ENCODE data around the gene RIF1. TPM values are rescaled to one million over a fixed set of nuclear protein-coding genes. Genes with fewer than 3 reads are reported as not detected.

RIF1 gene
- total and polyA plus RNA-seq, 4 donors, result 15.5 to 66.1 (median 35.7) TPM

DNA sequence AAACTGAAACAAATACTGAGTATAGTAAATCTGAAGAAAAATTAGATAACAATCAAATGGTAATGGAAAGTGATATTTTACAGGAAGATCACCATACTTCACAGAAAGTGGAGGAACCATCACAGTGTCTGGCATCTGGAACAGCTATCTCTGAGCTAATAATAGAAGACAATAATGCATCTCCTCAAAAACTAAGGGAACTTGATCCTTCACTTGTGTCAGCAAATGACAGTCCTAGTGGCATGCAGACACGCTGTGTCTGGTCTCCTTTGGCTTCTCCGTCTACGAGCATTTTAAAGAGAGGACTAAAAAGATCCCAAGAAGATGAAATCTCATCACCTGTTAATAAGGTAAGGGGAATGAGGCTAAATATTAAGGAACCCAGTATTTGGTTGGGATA lies 56.1 kb downstream of the RIF1 start:
- Histone ChIP-seq H3K4me1 (ENCODE audit: control insufficient read depth, insufficient read depth, low read length) (no peaks in the 10 kb centered on the region), H3K36me3 (ENCODE audit: control insufficient read depth, insufficient read depth, low read length) (peaks cover 23% of the 10 kb centered on the region), H3K4me3 (ENCODE audit: low read depth, low read length) (no peak overlapping the region), H3K27ac (ENCODE audit: low read depth, low read length) (no peak overlapping the region), H3K27me3 (ENCODE audit: control insufficient read depth, insufficient read depth, low read length) (no peaks in the 10 kb centered on the region), H3K9me3 (ENCODE audit: control insufficient read depth, insufficient read depth, low read length) (peaks cover 1% of the 10 kb centered on the region)
- WGBS (ENCODE audit: insufficient coverage), result no CpG with 5 or more reads among the region's 3 CpGs
- DNase-seq (ENCODE audit: low read depth in 4 of 6, low spot score in 6 of 6), result no peak

DNA sequence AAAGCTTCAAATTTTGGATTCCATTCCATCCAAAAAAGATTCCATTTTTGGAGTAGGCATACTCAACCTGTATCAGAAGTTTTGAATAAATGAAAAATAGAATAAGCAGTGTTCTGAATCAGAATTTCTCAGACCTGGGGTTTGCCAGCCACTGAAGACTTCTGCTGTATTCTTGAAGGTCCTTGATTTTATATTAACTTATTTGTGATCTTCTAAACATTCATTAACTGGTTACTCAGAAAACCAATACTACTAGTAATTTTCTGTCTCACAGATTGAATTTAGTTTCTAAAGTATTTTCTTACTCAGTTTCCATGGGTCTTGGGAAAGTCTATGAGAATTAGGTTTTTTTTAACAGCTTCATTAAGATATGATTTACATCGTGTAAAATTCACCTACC lies 60.9 kb downstream of the RIF1 start:
- Histone ChIP-seq H3K36me3 (ENCODE audit: control insufficient read depth, insufficient read depth, low read length) (peaks cover 14% of the 10 kb centered on the region), H3K9me3 (ENCODE audit: control insufficient read depth, insufficient read depth, low read length) (peaks cover 2% of the 10 kb centered on the region), H3K4me1 (ENCODE audit: control insufficient read depth, insufficient read depth, low read length) (no peaks in the 10 kb centered on the region), H3K4me3 (ENCODE audit: low read depth, low read length) (no peak overlapping the region), H3K27ac (ENCODE audit: low read depth, low read length) (no peak overlapping the region), H3K27me3 (ENCODE audit: control insufficient read depth, insufficient read depth, low read length) (no peaks in the 10 kb centered on the region)
- no peak for DNase-seq (ENCODE audit: low read depth in 4 of 6, low spot score in 6 of 6)
- no CpG with 5 or more reads among the region's 1 CpG for WGBS (ENCODE audit: insufficient coverage)

DNA sequence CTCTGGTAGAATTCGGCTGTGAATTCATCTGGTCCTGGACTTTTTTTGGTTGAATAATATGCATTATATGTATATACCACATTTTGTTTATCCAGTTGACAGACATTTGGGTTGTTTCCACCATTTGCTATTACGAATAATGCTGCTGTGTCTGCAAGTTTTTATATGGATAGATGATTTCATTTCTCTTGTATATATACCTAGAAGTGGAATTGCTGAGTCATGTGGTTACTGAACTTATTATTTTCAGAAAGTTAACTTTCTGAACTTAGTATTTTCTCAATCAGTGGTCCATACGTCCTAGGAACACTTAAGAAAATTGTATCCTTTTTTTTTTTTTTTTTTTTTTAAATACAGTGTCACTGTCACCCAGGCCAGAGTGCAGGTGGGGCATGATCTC lies 63.3 kb downstream of the RIF1 start:
- no peaks in the 10 kb centered on the region for H3K4me1 ChIP-seq (ENCODE audit: control insufficient read depth, insufficient read depth, low read length)
- H3K27ac ChIP-seq (ENCODE audit: low read depth, low read length), result no peak overlapping the region
- H3K36me3 ChIP-seq (ENCODE audit: control insufficient read depth, insufficient read depth, low read length), result peaks cover 11% of the 10 kb centered on the region
- DNase-seq (ENCODE audit: low read depth in 4 of 6, low spot score in 6 of 6), result no peak
- no CpG with 5 or more reads among the region's 3 CpGs for WGBS (ENCODE audit: insufficient coverage)
- no peaks in the 10 kb centered on the region for H3K27me3 ChIP-seq (ENCODE audit: control insufficient read depth, insufficient read depth, low read length)
- peaks cover 2% of the 10 kb centered on the region for H3K9me3 ChIP-seq (ENCODE audit: control insufficient read depth, insufficient read depth, low read length)
- H3K4me3 ChIP-seq (ENCODE audit: low read depth, low read length), result no peak overlapping the region

- Histone ChIP-seq H3K9me3 (ENCODE audit: control insufficient read depth, insufficient read depth, low read length) (peaks cover 2% of the 10 kb centered on the region), H3K27me3 (ENCODE audit: control insufficient read depth, insufficient read depth, low read length) (no peaks in the 10 kb centered on the region), H3K36me3 (ENCODE audit: control insufficient read depth, insufficient read depth, low read length) (peaks cover 11% of the 10 kb centered on the region), H3K4me1 (ENCODE audit: control insufficient read depth, insufficient read depth, low read length) (no peaks in the 10 kb centered on the region), H3K4me3 (ENCODE audit: low read depth, low read length) (no peak overlapping the region), H3K27ac (ENCODE audit: low read depth, low read length) (no peak overlapping the region)
- no peak for DNase-seq (ENCODE audit: low read depth in 4 of 6, low spot score in 6 of 6)
- WGBS (ENCODE audit: insufficient coverage), result no CpG with 5 or more reads among the region's 2 CpGs
These were observed 65.4 kb downstream of the RIF1 start for GRCh38 chr2:151475071-151475470.

DNA sequence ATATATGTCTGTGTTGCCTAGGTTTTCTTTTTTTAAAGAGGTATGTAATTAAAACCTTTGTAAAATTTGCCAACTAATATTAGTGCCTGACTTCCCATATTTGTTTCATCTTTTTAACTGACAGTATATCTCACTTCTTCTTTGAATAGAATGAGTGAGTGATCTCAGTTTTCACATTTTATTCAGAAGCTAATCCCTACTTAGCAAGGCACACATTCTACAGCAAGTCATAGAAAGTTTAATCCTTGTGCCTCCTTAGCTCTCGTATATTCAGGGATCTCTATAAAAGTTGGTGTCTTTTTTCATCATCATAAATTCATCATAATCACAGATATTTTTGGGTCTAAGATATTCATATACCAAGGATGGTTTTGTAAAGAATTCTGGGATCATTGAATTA lies 66.6 kb downstream of the RIF1 start:
- H3K4me1 ChIP-seq (ENCODE audit: control insufficient read depth, insufficient read depth, low read length), result no peaks in the 10 kb centered on the region
- no peak overlapping the region for H3K27ac ChIP-seq (ENCODE audit: low read depth, low read length)
- no peaks in the 10 kb centered on the region for H3K9me3 ChIP-seq (ENCODE audit: control insufficient read depth, insufficient read depth, low read length)
- H3K36me3 ChIP-seq (ENCODE audit: control insufficient read depth, insufficient read depth, low read length), result peaks cover 7% of the 10 kb centered on the region
- no peak for DNase-seq (ENCODE audit: low read depth in 4 of 6, low spot score in 6 of 6)
- no CpG with 5 or more reads among the region's 1 CpG for WGBS (ENCODE audit: insufficient coverage)
- H3K27me3 ChIP-seq (ENCODE audit: control insufficient read depth, insufficient read depth, low read length), result no peaks in the 10 kb centered on the region
- H3K4me3 ChIP-seq (ENCODE audit: low read depth, low read length), result no peak overlapping the region

GRCh38 chr2:151478011-151478410 lies 68.3 kb downstream of the RIF1 start:
- Histone ChIP-seq H3K4me1 (ENCODE audit: control insufficient read depth, insufficient read depth, low read length) (no peaks in the 10 kb centered on the region), H3K27ac (ENCODE audit: low read depth, low read length) (no peak overlapping the region), H3K27me3 (ENCODE audit: control insufficient read depth, insufficient read depth, low read length) (no peaks in the 10 kb centered on the region), H3K36me3 (ENCODE audit: control insufficient read depth, insufficient read depth, low read length) (peaks cover 7% of the 10 kb centered on the region), H3K4me3 (ENCODE audit: low read depth, low read length) (no peak overlapping the region), H3K9me3 (ENCODE audit: control insufficient read depth, insufficient read depth, low read length) (no peaks in the 10 kb centered on the region)
- 95% methylated on average over 3 of the region's 4 CpGs for WGBS (ENCODE audit: insufficient coverage)
- DNase-seq (ENCODE audit: low read depth in 4 of 6, low spot score in 6 of 6), result no peak

DNA sequence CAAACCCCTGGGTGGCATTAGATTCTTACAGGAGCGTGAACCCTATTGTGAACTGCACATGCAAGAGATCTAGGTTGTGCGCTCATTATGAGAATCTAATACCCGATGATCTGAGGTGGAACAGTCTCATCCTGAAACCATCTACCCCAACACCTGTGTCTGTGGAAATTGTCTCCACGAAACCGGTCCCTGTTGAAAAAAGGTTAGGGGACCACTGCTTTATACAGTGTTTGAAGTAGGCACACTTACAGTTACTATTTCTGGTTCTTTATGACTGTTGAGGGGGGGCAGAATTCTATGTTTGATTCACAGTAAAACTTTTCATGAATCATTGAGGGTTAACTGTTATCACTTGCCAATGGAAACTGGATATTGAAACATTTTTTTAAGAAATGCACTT lies 72.0 kb downstream of the RIF1 start:
- DNase-seq (ENCODE audit: low read depth in 4 of 6, low spot score in 6 of 6), result no peak
- Histone ChIP-seq H3K4me3 (ENCODE audit: low read depth, low read length) (no peak overlapping the region), H3K36me3 (ENCODE audit: control insufficient read depth, insufficient read depth, low read length) (peaks cover 3% of the 10 kb centered on the region), H3K27ac (ENCODE audit: low read depth, low read length) (no peak overlapping the region), H3K9me3 (ENCODE audit: control insufficient read depth, insufficient read depth, low read length) (no peaks in the 10 kb centered on the region), H3K27me3 (ENCODE audit: control insufficient read depth, insufficient read depth, low read length) (no peaks in the 10 kb centered on the region), H3K4me1 (ENCODE audit: control insufficient read depth, insufficient read depth, low read length) (no peaks in the 10 kb centered on the region)
- no CpG with 5 or more reads among the region's 5 CpGs for WGBS (ENCODE audit: insufficient coverage)

DNA sequence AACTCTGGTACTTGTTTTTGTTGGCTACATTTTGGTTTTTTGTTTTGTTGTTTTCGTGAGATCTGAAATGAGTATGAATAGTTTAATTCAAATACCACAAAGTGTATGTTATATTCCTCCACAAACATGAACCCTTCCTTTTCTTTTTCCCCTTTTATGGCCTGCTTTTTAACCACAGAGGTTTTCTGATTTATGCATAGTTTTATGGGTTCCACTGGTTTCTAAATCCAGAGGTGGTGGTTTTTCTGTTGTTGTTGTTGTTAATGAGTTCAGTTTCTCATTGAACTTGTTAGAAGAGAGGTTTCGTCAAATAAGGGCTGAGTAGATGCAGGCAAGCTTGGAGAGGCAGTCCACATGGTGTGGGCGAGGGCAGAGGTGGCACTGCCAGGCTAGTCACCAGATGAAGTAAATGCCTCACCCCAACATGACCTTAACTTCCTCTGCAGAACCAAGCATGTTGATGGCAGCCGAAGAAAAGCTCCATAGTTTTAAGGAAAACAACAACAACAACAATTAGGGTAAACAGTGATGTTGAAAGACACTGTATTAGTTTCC lies 72.5 kb downstream of the RIF1 start:
- Histone ChIP-seq H3K27me3 (ENCODE audit: control insufficient read depth, insufficient read depth, low read length) (no peaks in the 10 kb centered on the region), H3K36me3 (ENCODE audit: control insufficient read depth, insufficient read depth, low read length) (peaks cover 3% of the 10 kb centered on the region), H3K4me1 (ENCODE audit: control insufficient read depth, insufficient read depth, low read length) (no peaks in the 10 kb centered on the region), H3K4me3 (ENCODE audit: low read depth, low read length) (no peak overlapping the region), H3K27ac (ENCODE audit: low read depth, low read length) (no peak overlapping the region), H3K9me3 (ENCODE audit: control insufficient read depth, insufficient read depth, low read length) (no peaks in the 10 kb centered on the region)
- no CpG with 5 or more reads among the region's 4 CpGs for WGBS (ENCODE audit: insufficient coverage)
- DNase-seq (ENCODE audit: low read depth in 4 of 6, low spot score in 6 of 6), result no peak

- Histone ChIP-seq H3K4me3 (ENCODE audit: low read depth, low read length) (no peak overlapping the region), H3K4me1 (ENCODE audit: control insufficient read depth, insufficient read depth, low read length) (no peaks in the 10 kb centered on the region), H3K27me3 (ENCODE audit: control insufficient read depth, insufficient read depth, low read length) (no peaks in the 10 kb centered on the region), H3K27ac (ENCODE audit: low read depth, low read length) (no peak overlapping the region), H3K36me3 (ENCODE audit: control insufficient read depth, insufficient read depth, low read length) (no peaks in the 10 kb centered on the region), H3K9me3 (ENCODE audit: control insufficient read depth, insufficient read depth, low read length) (no peaks in the 10 kb centered on the region)
- 92% methylated on average over 4 of the region's 6 CpGs for WGBS (ENCODE audit: insufficient coverage)
- no peak for DNase-seq (ENCODE audit: low read depth in 4 of 6, low spot score in 6 of 6)
These were observed 73.8 kb downstream of the RIF1 start for GRCh38 chr2:151483546-151483945.

- Histone ChIP-seq H3K4me3 (ENCODE audit: low read depth, low read length) (no peak overlapping the region), H3K27ac (ENCODE audit: low read depth, low read length) (no peak overlapping the region), H3K9me3 (ENCODE audit: control insufficient read depth, insufficient read depth, low read length) (no peaks in the 10 kb centered on the region), H3K36me3 (ENCODE audit: control insufficient read depth, insufficient read depth, low read length) (no peaks in the 10 kb centered on the region), H3K27me3 (ENCODE audit: control insufficient read depth, insufficient read depth, low read length) (no peaks in the 10 kb centered on the region), H3K4me1 (ENCODE audit: control insufficient read depth, insufficient read depth, low read length) (no peaks in the 10 kb centered on the region)
- whole genome bisulfite sequencing (ENCODE audit: insufficient coverage), result 94% methylated on average over 2 of the region's 4 CpGs
- DNase-seq (ENCODE audit: low read depth in 4 of 6, low spot score in 6 of 6), result no peak
These were observed 74.4 kb downstream of the RIF1 start for GRCh38 chr2:151484100-151484499.

Data from spinal cord (tissue), 10 donors.